Chondrocyte (in vitro differentiated cells): ENCODE data around the gene GZF1. TPM values are rescaled to one million over a fixed set of nuclear protein-coding genes. Genes with fewer than 3 reads are reported as not detected.

Source experiments
- DNase-seq: peaks from one replicate; pipeline ENCODE4 v3.0.0; 2021; ENCODE audit warnings: mixed read lengths, low spot score
- H3K27ac Mint-ChIP-seq: one replicate; pipeline ENCODE4 v1.8.0; 2021; ENCODE audit warnings: mild to moderate bottlenecking, moderate library complexity, mixed read lengths; ENCODE audit not compliant: unreplicated experiment
- H3K27me3 Mint-ChIP-seq: 2 replicates; pipeline ENCODE4 v1.8.0; 2021; ENCODE audit warnings: low read depth, mixed read lengths
- H3K36me3 Mint-ChIP-seq: 2 replicates; pipeline ENCODE4 v1.8.0; 2021; ENCODE audit warnings: low read depth, mixed read lengths
- H3K4me1 Mint-ChIP-seq: 2 replicates; pipeline ENCODE4 v1.8.0; 2021; ENCODE audit warnings: low read depth, mild to moderate bottlenecking, mixed read lengths
- H3K4me3 Mint-ChIP-seq: one replicate; pipeline ENCODE4 v1.8.0; 2021; ENCODE audit warnings: mild to moderate bottlenecking, moderate library complexity, mixed read lengths; ENCODE audit not compliant: unreplicated experiment
- H3K9me3 Mint-ChIP-seq: 2 replicates; pipeline ENCODE4 v1.8.0; 2021; ENCODE audit warnings: low read depth, mixed read lengths
- total RNA-seq: library from RNA; stranded (reverse); gene quantifications from 3 replicates; pipeline ENCODE4 v1.2.1, GENCODE V29; 2021
- TF ChIP-seq, protein P1 (sequence below): fragments of 200-600 bp; sonication (generic); IDR thresholded peaks from 2 replicates; pipeline ENCODE4 v1.5.0; 2021; ENCODE audit warnings: antibody characterized with exemption, mild to moderate bottlenecking, moderate library complexity

Gene GZF1
- total RNA-seq, 1 donor from 2014 or later, result 11.4 TPM

DNA sequence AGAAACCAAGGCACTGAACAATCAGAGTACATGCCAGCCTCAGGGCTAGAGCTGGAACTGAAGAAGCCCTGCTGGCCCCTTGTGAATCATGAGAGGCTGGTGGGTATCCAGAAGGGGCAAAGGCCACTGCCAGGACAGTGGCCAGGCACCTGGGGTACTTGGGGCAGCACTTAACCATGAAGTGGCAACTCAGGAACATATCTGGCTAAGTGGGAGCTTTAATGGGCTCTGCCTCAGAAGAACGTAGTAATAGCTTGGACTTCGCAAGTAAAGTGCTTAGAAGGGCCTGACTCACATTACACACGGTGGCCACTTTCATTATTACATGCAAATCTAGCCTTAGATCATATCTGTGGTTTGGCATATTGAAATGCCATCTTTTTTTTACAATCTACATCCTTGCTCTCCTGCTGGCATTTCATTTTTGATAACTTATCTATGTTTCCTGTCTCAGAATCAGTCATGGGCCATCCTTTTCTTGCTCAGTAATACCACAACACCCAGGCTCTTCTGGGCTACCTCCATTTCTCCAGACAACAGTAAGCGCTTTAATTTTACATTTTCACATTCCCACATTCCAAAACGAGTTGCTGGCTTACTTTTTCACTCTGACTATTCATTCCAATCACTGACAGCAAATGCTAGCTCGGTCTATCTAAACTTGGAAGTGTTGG, 37.7 kb downstream of the GZF1 start:
- H3K4me3 Mint-ChIP-seq, result no peak overlapping the region
- H3K27me3 Mint-ChIP-seq, result no peaks in the 10 kb centered on the region
- H3K9me3 Mint-ChIP-seq, result no peaks in the 10 kb centered on the region
- peaks cover 2% of the 10 kb centered on the region for H3K36me3 Mint-ChIP-seq
- peak overlapping the region; percentile 43 for H3K27ac Mint-ChIP-seq
- peaks cover 31% of the 10 kb centered on the region for H3K4me1 Mint-ChIP-seq
- TF ChIP-seq, protein P1, sequence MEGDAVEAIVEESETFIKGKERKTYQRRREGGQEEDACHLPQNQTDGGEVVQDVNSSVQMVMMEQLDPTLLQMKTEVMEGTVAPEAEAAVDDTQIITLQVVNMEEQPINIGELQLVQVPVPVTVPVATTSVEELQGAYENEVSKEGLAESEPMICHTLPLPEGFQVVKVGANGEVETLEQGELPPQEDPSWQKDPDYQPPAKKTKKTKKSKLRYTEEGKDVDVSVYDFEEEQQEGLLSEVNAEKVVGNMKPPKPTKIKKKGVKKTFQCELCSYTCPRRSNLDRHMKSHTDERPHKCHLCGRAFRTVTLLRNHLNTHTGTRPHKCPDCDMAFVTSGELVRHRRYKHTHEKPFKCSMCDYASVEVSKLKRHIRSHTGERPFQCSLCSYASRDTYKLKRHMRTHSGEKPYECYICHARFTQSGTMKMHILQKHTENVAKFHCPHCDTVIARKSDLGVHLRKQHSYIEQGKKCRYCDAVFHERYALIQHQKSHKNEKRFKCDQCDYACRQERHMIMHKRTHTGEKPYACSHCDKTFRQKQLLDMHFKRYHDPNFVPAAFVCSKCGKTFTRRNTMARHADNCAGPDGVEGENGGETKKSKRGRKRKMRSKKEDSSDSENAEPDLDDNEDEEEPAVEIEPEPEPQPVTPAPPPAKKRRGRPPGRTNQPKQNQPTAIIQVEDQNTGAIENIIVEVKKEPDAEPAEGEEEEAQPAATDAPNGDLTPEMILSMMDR, result peak; percentile 28
- no peak for DNase-seq

DNA sequence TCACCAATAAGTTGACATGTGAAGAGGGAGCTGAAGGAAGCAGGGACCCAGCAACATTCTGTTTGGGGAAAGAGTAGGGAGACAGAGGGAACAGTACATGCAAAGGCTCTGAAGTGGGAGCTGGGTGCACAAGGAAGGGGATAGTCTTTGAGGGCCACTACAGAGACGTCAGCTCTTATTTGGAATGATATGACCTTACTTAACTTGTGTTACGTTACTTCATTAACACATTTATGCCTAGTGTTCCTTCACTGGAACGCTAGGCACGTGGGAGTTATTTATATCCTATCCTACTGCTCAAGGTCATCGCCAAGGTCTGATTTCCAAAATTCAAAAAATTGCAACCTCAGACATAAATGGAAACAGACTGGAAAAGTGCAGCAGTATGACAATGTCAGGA, 39.1 kb downstream of the GZF1 start:
- Mint-ChIP-seq H3K9me3 (no peaks in the 10 kb centered on the region), H3K4me1 (peaks cover 33% of the 10 kb centered on the region), H3K4me3 (no peak overlapping the region), H3K36me3 (peaks cover 2% of the 10 kb centered on the region), H3K27ac (no peak overlapping the region), H3K27me3 (no peaks in the 10 kb centered on the region)
- DNase-seq, result no peak
- TF ChIP-seq, protein P1, result no peak

DNA sequence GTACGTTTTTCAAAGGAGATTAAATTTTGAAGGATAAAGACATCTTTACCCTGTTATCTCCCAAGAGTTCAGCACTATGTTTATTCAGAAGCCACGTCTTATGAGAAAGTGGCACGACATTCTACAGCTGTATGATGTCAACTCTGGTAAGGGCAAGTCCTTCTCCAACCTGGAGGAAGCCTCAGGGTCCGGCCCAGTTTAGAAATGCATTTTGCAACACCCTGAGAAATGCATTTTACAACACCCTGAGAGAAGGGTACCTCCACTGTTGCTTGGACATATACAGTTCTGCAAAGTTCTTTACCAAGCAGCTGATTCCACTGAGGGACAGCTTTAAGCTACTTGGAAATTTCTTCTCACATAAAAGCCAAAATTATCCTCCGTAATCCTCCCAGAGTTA, 41.8 kb downstream of the GZF1 start:
- DNase-seq, result no peak

GRCh38 chr20:23404196-23404595, 42.2 kb downstream of the GZF1 start:
- Mint-ChIP-seq H3K27me3 (no peaks in the 10 kb centered on the region), H3K9me3 (no peaks in the 10 kb centered on the region), H3K36me3 (peaks cover 2% of the 10 kb centered on the region), H3K27ac (peak overlapping the region; percentile 12), H3K4me1 (peaks cover 37% of the 10 kb centered on the region), H3K4me3 (no peak overlapping the region)
- TF ChIP-seq, protein P1, result no peak
- no peak for DNase-seq

More for the DNA sequence above, 41.8 kb downstream of the GZF1 start:
- peaks cover 2% of the 10 kb centered on the region for H3K36me3 Mint-ChIP-seq
- H3K4me3 Mint-ChIP-seq, result no peak overlapping the region
- TF ChIP-seq, protein P1, result no peak
- no peaks in the 10 kb centered on the region for H3K9me3 Mint-ChIP-seq
- peak overlapping the region; percentile 12 for H3K27ac Mint-ChIP-seq
- H3K27me3 Mint-ChIP-seq, result no peaks in the 10 kb centered on the region
- peaks cover 40% of the 10 kb centered on the region for H3K4me1 Mint-ChIP-seq

- no peak for DNase-seq
- no peaks in the 10 kb centered on the region for H3K9me3 Mint-ChIP-seq
- no peak overlapping the region for H3K4me3 Mint-ChIP-seq
- H3K36me3 Mint-ChIP-seq, result no peaks in the 10 kb centered on the region
- TF ChIP-seq, protein P1, result no peak
- peaks cover 54% of the 10 kb centered on the region for H3K4me1 Mint-ChIP-seq
- no peak overlapping the region for H3K27ac Mint-ChIP-seq
- H3K27me3 Mint-ChIP-seq, result no peaks in the 10 kb centered on the region
Observed at GRCh38 chr20:23406880-23407279, 44.9 kb downstream of the GZF1 start.
